NCI-H146 (cell line): Measurements from ENCODE around the gene TAPT1.
A peak's percentile ranks its signal among the peaks of the same experiment; 100 is the strongest.
"Not testable (repeated sequence)": the region's sequence is repeated elsewhere in the genome, so short reads cannot be mapped to it uniquely, and the experiment has no call there.

Experiments used
- DNase-seq: peaks from one replicate; lab custom pipeline; 2025; lab: John Stamatoyannopoulos, UW

The TAPT1 gene

DNA sequence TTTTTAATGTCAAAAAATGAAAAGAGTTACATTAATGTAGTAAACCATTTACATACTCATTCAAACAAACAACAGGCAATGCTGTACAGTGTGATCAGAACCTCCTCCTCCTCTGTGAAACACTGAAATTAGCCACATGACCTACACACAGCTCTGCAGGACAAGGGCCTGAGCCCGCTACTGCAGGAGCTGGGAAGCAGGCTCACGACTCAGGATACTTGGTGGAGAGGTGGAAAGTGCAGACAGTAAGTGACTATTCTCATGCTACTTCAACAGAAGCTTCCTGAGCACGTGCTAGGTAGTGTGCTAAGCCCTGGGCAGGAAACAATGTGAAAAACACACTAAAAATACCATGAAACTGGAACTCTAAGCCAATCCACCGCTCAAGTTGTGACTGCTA lies 56.8 kb downstream of the TAPT1 start:
- DNase-seq = no peak

DNA sequence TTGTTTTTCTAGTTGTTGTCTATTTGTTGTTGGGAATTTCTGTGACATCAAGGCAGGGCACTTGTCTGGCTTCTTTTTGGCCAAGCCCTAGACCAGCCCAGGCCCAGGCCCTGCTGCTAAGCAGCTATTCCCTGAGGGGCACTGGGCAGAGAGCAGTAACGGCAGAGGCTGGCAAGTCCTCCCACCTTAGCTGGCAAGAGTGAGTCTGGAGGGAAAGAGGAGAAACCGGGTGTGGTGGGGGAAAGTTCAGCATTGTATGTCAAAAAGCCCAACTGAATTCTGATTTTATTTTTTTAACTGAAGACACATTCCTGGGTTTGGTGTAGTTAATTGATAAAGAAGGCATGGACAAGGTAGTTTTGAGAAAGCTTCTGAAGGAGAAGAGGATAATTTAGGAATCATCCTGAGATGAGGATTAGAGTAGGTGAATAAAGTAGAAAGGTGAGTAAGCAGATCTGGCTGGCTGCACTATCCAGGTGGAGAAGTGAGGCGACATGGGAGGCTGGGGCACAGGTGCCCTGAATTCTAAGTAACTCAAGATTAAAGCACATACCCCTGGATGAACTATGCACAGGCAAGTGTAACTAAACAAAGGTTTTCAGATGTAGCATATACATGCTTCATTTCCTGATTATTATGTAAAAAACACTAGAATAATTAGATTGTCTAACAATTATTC lies 57.4 kb downstream of the TAPT1 start:
- no peak for DNase-seq

DNA sequence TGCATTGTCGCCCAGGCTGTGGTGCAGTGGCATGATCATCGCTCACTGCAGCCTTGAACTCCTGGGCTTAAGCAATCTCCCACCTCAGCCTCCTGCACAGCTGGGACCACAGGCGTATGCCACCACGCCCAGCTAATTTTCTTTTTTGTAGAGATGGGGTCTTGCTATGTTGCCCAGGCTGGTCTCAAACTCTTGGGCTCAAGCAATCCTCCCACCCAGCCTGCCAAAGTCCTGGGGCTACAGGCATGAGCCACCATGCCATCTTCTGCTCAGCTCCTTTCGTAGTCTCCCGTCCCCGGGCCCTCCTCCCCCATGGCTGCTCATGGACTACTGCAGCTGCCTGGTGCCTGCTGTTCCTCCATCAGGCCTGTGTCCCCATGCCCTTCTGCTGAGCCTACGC lies 58.1 kb downstream of the TAPT1 start:
- no peak for DNase-seq

GRCh38 chr4:16165931-16166330 lies 60.3 kb downstream of the TAPT1 start:
- no peak for DNase-seq

DNA sequence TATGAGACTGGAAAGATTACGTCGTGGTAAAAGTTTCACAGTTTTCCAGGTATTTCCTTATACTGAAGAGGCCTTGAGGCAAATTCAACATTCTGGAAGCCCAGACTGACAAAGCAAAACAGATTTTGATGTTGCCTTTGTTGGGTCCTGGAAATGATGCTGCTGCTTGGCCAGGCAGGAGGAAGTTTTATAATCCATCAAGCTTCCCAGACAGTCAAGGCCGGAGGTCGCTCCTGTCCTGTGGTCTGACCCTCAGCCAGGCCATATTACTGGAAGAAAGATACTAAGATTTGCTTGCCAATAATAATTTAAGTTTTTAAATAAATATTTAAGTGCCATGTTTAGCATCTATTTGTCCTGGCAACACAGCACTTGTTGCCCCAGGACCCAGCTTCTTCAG lies 63.4 kb downstream of the TAPT1 start:
- DNase-seq = no peak

DNA sequence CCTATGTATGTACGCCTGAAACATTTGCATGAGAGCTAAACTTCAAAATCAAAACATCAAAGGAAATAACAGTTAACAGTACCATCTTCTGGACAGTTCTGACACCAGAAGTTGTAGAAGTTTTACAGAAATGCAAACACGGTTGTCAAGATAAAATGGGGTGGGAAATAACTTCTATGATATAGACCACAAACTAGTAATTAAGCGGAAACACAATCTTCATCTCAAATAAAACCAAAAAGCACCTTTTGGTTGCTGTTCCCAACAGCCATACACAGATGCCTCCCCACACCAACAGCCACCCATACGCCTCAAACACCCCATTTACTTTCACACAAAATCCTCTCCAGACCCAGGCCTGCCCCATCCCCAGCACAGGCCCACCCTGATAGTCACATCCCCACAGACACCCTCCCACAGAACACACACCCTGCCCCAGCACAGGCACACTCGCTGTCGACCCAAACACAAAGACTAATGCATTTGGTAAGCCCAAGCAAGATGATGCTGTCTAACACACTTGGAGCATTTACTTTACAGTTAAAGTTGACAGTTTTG lies 64.3 kb downstream of the TAPT1 start:
- no peak for DNase-seq

DNA sequence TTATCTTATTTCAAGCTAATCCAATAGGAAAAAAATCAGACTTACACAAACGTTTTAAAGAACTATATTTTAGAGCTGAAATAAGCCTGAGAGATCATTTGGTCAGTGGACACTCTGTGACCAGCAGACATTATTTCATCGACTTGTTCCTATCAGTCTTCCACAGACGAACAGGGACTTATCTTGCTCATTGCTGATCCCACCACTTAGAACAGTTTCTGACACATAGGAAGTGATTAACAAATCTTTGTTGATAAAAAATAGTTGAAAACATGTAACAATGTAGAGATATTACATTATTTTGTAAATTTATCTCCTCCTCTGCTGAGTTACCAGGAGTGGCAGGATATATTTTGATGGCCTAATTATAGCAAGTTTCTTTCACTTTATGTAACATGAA lies 65.8 kb downstream of the TAPT1 start:
- DNase-seq = no peak

GRCh38 chr4:16159286-16159685 lies 67.0 kb downstream of the TAPT1 start:
- DNase-seq = no peak

DNA sequence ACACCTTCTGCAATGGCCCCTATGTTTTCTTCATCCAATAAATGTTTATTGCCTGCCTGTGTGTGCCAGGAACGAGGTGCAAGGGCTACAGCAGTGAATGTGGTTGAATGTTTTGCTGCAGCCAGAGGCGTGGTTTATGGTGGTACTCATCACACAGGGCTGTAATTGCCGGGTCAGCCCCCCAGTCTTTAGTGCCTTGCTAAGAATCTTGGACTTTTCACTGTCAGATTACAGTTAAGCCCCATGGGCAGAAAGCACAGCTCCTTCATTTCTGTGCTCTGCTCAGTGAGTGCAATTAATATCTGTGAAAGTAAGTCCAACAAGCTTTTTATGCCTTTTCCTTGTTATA lies 67.8 kb downstream of the TAPT1 start:
- DNase-seq = no peak

- DNase-seq = no peak
Observed at GRCh38 chr4:16157609-16158503, 68.4 kb downstream of the TAPT1 start.

GRCh38 chr4:16155528-16156169 lies 70.6 kb downstream of the TAPT1 start:
- DNase-seq = peak; percentile 84

GRCh38 chr4:16154451-16154850 lies 71.8 kb downstream of the TAPT1 start:
- DNase-seq = no peak

- no peak for DNase-seq
Observed at GRCh38 chr4:16150716-16151115, 75.6 kb downstream of the TAPT1 start.

DNA sequence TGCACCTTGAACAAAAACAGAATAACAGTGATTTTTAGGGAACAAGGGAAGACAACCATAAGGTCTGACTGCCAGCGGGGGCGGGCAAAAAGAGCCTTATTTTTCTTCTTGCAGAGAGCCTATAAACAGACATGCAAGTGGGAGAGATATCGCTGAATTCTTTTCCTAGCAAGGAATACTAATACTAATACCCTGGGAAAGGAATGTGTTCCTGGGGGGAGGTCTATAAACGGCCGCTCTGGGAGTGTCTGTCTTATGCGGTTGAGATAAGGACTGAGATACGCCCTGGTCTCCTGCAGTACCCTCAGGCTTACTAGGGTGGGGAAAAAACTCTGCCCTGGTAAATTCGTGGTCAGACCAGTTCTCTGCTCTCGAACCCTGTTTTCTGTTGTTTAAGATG lies 81.4 kb downstream of the TAPT1 start:
- DNase-seq = not testable (repeated sequence)

DNA sequence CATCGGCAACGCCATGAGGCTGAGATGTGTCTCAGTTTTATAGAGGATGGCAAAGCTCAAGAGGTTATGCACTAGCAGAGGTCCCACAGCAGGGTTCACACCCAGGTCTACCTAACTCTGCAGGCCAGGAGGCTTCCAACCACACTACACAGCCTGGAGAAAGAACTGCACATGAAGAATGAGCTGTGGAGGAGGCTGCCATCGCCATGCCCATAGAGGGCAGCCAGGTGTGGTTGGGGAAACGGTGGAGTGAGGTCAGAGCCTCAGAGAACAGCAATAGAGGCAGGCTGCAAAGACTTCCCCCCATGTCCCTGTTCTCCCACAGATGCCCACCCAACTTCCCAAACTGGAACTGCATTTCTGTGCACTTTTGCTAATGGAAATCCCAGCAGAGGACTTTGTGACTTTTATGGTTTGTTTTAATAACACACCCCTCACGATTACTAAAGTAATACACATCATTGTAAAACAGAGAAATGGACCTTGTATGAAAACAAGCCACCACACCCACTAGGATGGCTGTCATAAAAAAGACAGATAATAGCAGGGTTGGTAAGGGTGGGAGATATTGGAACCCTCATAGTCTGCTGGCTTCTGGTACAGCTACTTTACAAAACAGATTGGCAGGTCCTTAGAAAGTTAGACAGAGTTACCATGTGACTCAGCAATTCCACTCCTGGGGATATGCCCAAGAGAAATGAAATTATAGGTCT lies 83.5 kb downstream of the TAPT1 start:
- DNase-seq = no peak

DNA sequence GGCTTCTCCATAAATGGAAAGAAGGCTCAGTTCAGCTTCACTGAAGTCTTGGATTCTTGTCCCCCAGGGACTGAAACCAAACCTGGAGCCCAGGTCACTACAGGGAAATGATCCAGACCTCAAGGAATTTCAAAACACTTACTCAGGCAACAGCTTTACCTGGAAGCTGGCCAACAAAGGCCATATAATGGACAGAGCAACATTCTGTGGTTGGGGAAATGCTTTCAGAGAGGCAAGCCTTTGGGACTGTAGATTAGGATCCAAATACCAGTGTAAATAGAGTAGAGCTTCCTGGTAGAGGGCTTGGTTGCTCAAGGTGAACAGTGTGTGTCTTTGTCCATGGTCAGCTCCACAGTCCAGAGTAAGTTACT lies 85.4 kb downstream of the TAPT1 start:
- no peak for DNase-seq

- no peak for DNase-seq
Observed at GRCh38 chr4:16140231-16140878, 85.9 kb downstream of the TAPT1 start.

GRCh38 chr4:16139066-16139945 lies 87.0 kb downstream of the TAPT1 start:
- DNase-seq = no peak

- no peak for DNase-seq
Observed at GRCh38 chr4:16136827-16137226, 89.4 kb downstream of the TAPT1 start.

GRCh38 chr4:16136311-16136710 lies 90.0 kb downstream of the TAPT1 start:
- DNase-seq = no peak

DNA sequence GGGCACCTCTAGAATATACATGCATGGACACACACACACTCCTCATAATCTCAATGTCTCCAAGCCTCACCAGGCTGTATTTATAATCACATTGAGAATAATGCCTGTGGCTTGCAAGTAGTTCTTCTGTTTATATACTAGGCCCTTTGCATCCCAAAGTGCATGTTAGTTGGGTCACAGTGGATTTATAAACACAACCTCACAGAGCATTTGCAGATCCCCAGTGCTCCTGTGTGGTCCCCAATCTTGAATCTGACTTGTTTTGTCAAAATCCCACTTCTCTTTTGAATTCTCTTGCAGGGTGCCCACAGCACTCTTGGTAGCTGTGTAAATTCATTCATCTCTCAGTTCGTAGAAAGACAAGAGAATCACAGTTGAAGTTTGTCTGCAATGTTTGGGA lies 92.9 kb downstream of the TAPT1 start:
- DNase-seq = no peak
